ENCODE measurements around the gene OSM.

OSM gene

GRCh38 chr22:30266445-30267381, at the start of gene OSM:
OSM (minus strand) TSS chr22:30266851; CDS start chr22:30266799, 52 bp downstream.
- DNase-seq, result peak in 1 of 2 donors; percentile 23

DNA sequence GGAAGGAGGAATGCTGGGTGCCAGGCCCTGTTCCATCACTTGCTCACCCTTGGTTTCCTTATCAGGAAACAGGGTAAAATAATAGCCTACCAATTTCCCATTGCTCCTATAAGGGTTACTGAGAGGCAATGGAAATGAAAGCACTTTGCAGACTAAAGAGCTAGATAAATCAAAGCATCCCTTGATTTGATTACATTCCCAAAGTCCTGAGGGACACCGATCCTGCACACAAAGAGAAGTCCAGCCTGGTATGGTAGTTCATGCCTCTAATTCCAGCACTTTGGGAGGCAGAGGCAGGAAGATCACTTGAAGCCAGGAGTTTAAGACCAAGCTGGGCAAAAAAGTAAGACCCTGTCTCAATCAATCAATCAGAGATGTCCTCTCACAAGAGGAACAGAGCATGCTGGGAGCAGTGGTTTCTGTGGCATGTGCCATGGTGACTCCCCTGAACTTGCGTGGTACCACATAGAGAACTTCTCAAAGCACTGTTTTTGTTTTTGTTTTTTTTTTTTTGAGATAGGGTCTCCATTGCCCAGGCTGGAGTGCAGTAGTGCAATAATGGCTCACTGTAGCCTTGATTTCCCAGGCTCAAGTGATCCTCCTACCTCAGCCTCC, 49.4 kb upstream of the OSM start:
- no peak for DNase-seq

GRCh38 chr22:30314915-30315314, 48.3 kb upstream of the OSM start:
- no peak for DNase-seq

DNA sequence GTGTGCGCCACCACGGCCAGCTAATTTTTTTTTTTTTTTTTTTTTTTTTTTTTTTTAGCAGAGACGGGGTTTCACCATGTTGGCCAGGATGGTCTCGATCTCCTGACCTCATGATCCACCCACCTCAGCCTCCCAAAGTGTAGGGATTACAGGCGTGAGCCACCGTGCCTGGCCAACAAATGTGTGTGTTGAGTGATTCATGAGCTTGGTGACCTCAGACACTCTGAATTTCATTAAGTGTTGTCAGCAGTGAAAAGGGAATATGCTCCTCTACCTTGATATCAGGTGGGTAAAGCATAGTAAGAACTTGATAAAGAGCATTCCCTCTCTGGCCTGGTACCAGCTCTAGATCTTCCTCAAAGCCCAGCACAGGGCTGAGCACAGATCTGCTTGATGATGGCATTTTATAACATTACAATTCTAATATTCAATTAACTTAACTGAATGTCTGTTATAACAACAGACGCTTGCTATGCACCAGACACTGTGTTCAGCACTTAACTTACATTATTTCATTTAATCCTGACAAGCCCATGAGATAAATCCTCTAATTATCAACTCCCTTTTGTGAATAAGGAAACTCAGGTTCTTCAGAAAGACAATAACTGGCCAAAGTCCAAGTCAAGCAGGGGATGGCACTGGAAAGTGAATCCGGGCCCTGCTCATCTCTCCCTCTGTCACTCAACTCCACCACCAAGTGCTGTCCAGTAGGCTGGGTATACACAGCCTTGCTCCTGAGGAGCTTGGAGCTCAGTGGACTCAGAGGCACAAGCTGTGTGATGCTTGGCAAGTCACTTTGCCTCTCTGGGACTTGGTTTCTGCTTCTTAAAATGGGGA, 47.1 kb upstream of the OSM start:
- DNase-seq, result no peak

DNA sequence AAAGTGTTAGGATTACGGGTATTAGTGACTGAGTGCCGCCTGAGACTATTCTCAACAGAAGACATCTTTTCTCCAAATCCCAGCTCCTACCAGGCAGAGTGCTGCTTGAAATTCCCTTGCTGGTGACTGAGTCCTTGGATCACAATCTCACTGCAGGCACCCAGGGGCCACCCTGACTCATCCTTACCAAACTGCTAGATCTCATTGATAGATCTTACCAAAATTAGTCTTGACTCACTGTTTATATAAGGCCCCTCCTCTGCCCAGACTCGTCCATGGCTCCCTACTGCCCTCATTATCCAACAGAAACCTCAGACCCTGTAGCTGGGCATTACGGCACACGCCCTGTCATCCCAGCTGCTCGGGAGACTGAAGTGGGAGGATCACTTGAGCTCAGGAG, 45.4 kb upstream of the OSM start:
- no peak for DNase-seq

GRCh38 chr22:30310881-30311771, 44.5 kb upstream of the OSM start:
- DNase-seq, result peak; percentile 17 to 28

DNA sequence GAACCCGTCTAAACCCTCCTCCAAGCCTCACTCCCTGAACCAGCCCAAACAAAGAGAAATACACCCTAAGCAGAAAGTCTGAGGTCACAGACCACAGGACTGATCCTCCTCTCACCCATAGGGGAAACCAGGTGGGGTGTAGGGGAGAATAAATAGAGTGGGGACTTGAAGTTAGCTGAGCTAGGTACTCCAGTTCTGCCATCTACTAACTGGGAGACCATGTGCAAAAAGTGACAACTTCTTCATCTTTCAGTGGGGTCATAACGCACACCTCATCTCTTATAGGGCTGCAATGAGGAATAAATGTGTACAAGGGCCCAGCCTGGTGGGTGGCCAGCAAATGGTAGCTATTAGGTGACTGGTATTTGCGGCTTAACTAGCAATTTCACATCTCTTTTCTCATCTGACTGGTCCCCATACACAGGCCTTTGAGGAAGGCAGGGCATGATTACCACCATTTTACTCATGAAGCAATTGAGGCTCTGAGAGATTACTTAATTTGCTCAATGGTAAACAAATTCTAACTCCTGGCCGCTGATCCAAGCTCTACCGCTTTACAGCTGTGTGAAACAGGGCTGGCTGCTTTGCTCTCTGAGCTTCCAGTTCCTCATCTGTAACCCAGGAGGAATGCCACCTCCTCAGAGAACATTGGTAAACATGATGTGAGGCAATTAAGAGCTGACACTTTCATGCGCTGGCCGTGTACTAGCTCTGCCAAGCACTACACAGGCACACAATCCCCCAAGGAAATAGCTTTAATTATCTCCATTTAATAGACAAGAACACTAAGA, 43.5 kb upstream of the OSM start:
- DNase-seq, result no peak

- DNase-seq, result no peak
Measured at GRCh38 chr22:30308518-30309230, 42.0 kb upstream of the OSM start.

- DNase-seq, result no peak
Measured at GRCh38 chr22:30308093-30308492, 41.4 kb upstream of the OSM start.

- DNase-seq, result no peak
Measured at GRCh38 chr22:30307041-30307574, 40.5 kb upstream of the OSM start.

- no peak for DNase-seq
Measured at GRCh38 chr22:30306627-30307011, 40.0 kb upstream of the OSM start.

DNA sequence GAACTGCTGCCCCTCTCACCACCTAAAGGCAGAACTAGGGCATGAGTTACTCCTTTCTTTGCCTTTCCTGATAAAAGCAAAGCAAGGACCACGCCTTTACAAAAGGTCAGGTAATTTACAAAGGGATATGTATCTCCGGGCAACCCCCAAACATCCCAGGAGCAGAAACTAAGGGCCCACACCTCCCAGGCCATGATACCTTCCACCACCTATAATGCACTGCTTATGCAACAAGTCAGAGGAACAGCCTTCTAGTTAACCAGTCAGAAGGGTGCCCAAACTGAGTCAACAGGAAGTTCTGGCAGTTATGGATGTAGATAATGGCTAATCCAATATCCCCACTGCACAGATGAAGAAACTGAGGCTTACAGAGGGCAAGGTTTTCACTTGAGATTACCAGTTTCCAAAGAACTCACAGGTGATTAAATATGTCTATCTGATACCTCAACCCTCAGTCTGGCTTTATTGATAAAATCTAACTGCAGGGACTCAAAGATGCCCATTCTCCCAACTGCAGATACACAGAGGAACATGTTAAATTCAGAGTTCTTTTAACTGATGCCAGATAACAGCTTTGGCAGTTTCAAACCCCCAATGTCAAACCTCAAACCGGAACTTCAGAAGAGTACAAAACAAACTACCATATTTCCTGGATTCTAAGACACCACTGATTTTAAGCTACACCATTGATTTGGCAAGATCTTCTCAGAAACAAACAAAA, 39.4 kb upstream of the OSM start:
- DNase-seq, result no peak

- peak in 1 of 2 donors; percentile 42 for DNase-seq
Measured at GRCh38 chr22:30305519-30305905, 38.9 kb upstream of the OSM start.

DNA sequence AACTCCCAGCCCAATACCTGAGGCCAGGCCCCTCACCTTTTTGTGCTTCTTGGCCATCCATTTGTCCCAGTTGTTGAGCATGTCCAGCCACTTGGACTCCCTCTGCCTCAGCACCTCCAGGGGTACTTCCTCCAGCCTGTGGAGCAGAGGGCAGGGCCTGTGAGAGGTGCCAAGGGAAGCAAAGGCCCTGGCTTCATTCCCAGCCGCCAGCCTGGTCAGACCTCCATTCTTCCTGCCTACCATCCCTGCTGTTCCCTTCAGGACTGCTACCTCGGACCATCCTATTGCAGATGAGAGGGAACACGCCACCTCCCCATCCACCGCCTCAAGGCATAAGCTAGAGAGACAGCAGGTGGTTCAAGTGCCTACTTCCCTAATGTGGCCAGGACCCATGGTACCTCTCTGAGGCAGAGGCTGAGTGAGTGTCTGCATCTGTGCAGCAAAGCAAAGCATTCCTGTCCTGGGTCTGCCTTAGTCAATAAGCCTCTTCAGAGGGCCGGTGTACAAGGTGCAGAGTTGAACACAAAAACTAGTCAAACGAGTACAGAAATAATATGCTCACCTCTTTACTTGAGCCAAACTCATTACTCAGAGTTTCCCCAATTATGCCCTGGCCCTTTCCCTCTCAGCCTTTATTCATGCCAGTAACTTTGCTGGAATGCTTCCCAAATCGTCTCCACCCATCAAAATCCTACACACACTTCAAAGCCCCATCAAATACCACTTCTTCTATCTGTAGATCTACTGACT, 38.0 kb upstream of the OSM start:
- DNase-seq, result no peak

DNA sequence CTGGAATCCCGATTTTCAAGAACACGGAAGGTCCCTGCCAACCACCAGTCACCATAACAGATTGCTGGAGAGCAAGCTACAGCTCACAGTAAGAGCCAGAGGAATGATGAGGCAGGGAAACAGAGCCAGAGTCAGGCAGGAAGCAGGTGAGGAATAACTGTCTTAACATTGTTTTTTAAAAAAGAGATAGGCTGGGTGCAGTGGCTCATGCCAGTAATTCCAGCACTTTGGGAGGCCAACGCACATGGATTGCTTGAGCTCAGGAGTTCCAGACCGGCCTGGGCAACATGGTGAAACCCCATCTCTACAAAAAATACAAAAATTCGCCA, 36.1 kb upstream of the OSM start:
- DNase-seq, result peak in 1 of 2 donors; percentile 34

- DNase-seq, result peak in 1 of 2 donors; percentile 43
Measured at GRCh38 chr22:30301995-30302809, 35.6 kb upstream of the OSM start.

DNA sequence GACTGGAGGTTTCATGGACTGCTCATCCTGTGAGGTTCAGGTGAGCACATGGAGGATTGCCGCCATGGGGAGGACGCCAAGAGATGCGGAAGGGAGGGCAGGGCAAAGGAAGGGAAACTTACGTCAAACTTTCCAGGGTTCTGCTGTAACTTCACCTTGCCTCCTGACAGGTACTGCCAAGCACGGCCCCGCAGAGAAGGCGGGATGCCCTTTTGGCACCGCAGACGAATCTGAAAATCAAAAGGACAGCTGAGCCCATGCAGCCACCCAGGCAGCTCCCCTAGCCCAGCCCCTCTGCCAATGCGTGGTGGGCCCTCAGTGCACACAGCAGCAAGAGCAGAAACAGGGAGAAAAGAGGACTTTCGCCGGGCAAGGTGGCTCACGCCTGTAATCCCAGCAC, 32.7 kb upstream of the OSM start:
- no peak for DNase-seq

All from hippocampal formation (tissue), 2 donors.